Prostate gland (tissue), 2 donors: ENCODE measurements around the gene STIM1.

Experiments used
- CTCF ChIP-seq, 4 experiments: fragments of 200-600 bp in 2 of 4; fragments of 450-650 bp in 2 of 4; sonication (generic) in 2 of 4; IDR thresholded peaks; 1 replicate in 3 of 4; 2 replicates in 1 of 4; pipeline ENCODE4 v1.5.1; 2016 to 2019; ENCODE audit warnings: antibody characterized with exemption in 4 of 4, mild to moderate bottlenecking in 2 of 4, moderate library complexity in 2 of 4
- POLR2A ChIP-seq: fragments of 450-650 bp; IDR thresholded peaks from one replicate; pipeline ENCODE4 v1.6.1; 2016; ENCODE audit warnings: antibody characterized with exemption, mild to moderate bottlenecking
- POLR2AphosphoS5 ChIP-seq: sonication (generic); formaldehyde crosslinking; IDR thresholded peaks from one replicate; pipeline ENCODE4 v1.6.1; 2017; ENCODE audit warnings: antibody characterized with exemption

- TF ChIP-seq CTCF (IDR thresholded peaks at IDR 0.05) (no peak), POLR2AphosphoS5 (no peak), POLR2A (no peak)
Measured at GRCh38 chr11:3855808-3856491, 486 bp downstream of the STIM1 start.
